Suprapubic skin (tissue), 4 donors: ENCODE data around the gene LEKR1. TPM values are rescaled to one million over a fixed set of nuclear protein-coding genes. Genes with fewer than 3 reads are reported as not detected.

Experiments
- DNase-seq, 2 donors: peaks; one replicate each; pipeline ENCODE4 v3.0.0-alpha.2; 2019; ENCODE audit warnings: low spot score in 2 of 2
- H3K27ac ChIP-seq: fragments of 200-600 bp; sonication (generic); one replicate; pipeline ENCODE4 v1.5.1; 2019
- H3K27me3 ChIP-seq: fragments of 200-600 bp; sonication (generic); one replicate; pipeline ENCODE4 v1.5.1; 2019
- H3K36me3 ChIP-seq: fragments of 200-600 bp; sonication (generic); one replicate; pipeline ENCODE4 v1.5.1; 2019
- H3K4me1 ChIP-seq: fragments of 200-600 bp; sonication (generic); one replicate; pipeline ENCODE4 v1.5.1; 2019
- H3K4me3 ChIP-seq: fragments of 200-600 bp; sonication (generic); one replicate; pipeline ENCODE4 v1.5.1; 2019; ENCODE audit warnings: mild to moderate bottlenecking
- H3K9me3 ChIP-seq: fragments of 200-600 bp; sonication (generic); one replicate; pipeline ENCODE4 v1.5.1; 2019
- CTCF ChIP-seq, 2 donors: fragments of 200-600 bp in 1 of 2; fragments of 450-650 bp in 1 of 2; sonication (generic) in 1 of 2; IDR thresholded peaks; one replicate each; pipeline ENCODE4 v1.5.1; 2016 to 2019; ENCODE audit warnings: antibody characterized with exemption in 2 of 2, mild to moderate bottlenecking in 1 of 2, moderate library complexity in 1 of 2
- EP300 ChIP-seq: sonication (generic); formaldehyde crosslinking; IDR thresholded peaks from one replicate; pipeline ENCODE4 v1.6.1; 2017; ENCODE audit warnings: antibody characterized with exemption
- POLR2A ChIP-seq, 2 donors: fragments of 450-650 bp; IDR thresholded peaks; one replicate each; pipeline ENCODE4 v1.6.1; 2017; ENCODE audit warnings: antibody characterized with exemption in 2 of 2, mild to moderate bottlenecking in 2 of 2, moderate library complexity in 2 of 2
- POLR2AphosphoS5 ChIP-seq, 3 donors: sonication (generic); formaldehyde crosslinking; IDR thresholded peaks; one replicate each; pipeline ENCODE4 v1.6.1; 2017; ENCODE audit warnings: antibody characterized with exemption in 3 of 3
- WGBS: methylation state at CpG from one replicate; pipeline ENCODE4 v1.1.5; 2018; 5-methylcytosine and 5-hydroxymethylcytosine counted together
- total RNA-seq, 4 donors: library from RNA; depleted of rRNA; stranded (reverse); fragments of >200 nt; gene quantifications; one replicate each; pipeline ENCODE4 v1.1.0, GENCODE V29; 2016

Gene LEKR1
- total RNA-seq, 4 donors from 2014 or later, result 1.0 to 3.4 (median 1.5) TPM

DNA sequence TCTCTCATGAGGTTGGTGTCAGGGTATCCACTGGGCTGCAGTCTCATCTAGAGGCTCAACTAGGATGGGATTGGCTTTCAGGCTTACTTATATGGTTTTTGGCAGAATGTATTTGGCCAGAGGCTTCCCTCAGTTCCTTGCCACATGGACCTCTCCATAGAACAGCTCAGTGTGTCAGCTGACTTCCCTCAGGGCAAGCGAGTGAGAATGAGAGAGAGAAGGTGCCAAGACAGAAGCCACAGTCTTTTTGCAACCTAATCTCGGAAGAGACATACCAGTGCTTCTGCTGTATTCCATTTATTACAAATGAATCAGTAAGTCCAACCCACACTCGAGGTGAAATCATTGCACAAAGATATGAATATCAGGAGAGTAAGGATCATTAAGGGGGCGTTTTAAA, 204.6 kb downstream of the LEKR1 start:
- no peaks in the 10 kb centered on the region for H3K36me3 ChIP-seq
- 57% methylated on average over 4 of the region's 4 CpGs for WGBS
- TF ChIP-seq CTCF (IDR thresholded peaks at IDR 0.05) (no peak), POLR2AphosphoS5 (IDR thresholded peaks at IDR 0.05) (no peak), EP300 (no peak), POLR2A (IDR thresholded peaks at IDR 0.05) (no peak)
- H3K9me3 ChIP-seq, result no peaks in the 10 kb centered on the region
- H3K27ac ChIP-seq, result no peak overlapping the region
- H3K4me3 ChIP-seq, result no peak overlapping the region
- H3K4me1 ChIP-seq, result peaks cover 7% of the 10 kb centered on the region
- no peak for DNase-seq
- H3K27me3 ChIP-seq, result no peaks in the 10 kb centered on the region

DNA sequence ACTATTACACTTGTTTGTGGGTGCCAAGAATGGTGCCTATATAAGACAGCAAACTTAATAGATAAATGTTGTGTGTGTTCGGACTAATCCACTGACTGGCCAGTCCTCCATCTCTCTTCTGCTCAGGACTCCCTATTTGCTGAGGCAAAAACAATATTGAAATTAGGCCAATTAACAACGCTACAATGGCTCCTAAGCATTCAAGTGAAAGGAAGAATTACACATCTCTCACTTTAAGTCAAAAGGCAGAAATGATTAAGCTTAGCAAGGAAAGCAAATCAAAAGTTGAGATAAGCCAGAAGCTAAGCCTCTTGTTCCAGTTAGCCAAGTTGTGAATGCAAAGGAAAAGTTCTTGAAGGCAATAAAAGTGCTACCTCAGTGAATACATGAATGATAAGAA, 206.8 kb downstream of the LEKR1 start:
- H3K36me3 ChIP-seq, result no peaks in the 10 kb centered on the region
- no peak for DNase-seq
- 88% methylated on average over 2 of the region's 2 CpGs for WGBS
- no peak overlapping the region for H3K27ac ChIP-seq
- no peaks in the 10 kb centered on the region for H3K27me3 ChIP-seq
- H3K4me3 ChIP-seq, result no peak overlapping the region
- no peaks in the 10 kb centered on the region for H3K4me1 ChIP-seq
- no peaks in the 10 kb centered on the region for H3K9me3 ChIP-seq
- TF ChIP-seq POLR2A (IDR thresholded peaks at IDR 0.05), result no peak
- TF ChIP-seq EP300, result no peak
- no peak for TF ChIP-seq POLR2AphosphoS5 (IDR thresholded peaks at IDR 0.05)
- TF ChIP-seq CTCF (IDR thresholded peaks at IDR 0.05), result no peak

DNA sequence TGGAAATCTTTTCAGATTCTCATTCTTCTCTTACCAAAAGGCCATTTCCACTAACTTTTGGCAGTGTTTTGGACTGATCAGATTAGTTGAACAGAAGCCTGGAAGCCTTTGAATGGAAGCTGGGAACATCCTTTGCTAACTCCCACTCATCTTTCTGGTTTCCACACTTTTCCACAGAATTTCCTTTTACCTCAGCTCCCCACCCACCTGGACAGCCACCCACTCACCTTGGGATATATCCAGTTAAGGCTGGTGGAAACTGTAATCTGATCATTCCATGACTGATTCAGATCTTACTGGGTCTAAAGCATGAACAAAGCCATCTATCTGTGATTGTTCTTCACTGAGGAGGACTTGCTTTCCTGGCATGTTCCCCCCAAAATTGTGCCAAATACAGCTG, 214.3 kb downstream of the LEKR1 start:
- TF ChIP-seq CTCF (IDR thresholded peaks at IDR 0.05) (no peak), POLR2A (IDR thresholded peaks at IDR 0.05) (no peak), POLR2AphosphoS5 (IDR thresholded peaks at IDR 0.05) (no peak), EP300 (no peak)
- Histone ChIP-seq H3K36me3 (no peaks in the 10 kb centered on the region), H3K4me3 (no peak overlapping the region), H3K9me3 (no peaks in the 10 kb centered on the region), H3K4me1 (no peaks in the 10 kb centered on the region), H3K27ac (no peak overlapping the region), H3K27me3 (no peaks in the 10 kb centered on the region)
- DNase-seq, result no peak

DNA sequence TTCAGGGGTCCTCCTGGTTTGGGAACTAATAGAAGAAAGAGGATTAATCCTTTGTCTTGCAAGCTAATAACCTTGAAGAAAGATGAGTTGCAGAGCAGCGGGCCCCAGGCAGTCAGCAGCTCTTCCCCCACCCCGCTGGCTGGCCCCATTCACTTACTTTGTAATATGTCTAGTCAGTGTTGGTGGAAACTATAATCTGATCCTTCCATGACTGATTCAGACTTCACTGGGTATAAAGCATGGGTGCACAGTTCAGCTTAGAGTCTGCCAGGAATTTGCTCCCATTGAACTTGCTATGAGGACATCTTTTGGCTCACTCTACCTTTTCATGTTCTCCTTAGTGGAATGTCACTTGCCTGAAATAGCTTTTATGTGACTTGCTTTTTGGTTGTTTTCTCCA, 216.1 kb downstream of the LEKR1 start:
- Histone ChIP-seq H3K36me3 (no peaks in the 10 kb centered on the region), H3K9me3 (no peaks in the 10 kb centered on the region), H3K27me3 (no peaks in the 10 kb centered on the region), H3K27ac (no peak overlapping the region), H3K4me1 (no peaks in the 10 kb centered on the region), H3K4me3 (no peak overlapping the region)
- no peak for TF ChIP-seq POLR2A (IDR thresholded peaks at IDR 0.05)
- DNase-seq, result no peak
- WGBS, result 80% methylated on average over 2 of the region's 2 CpGs

GRCh38 chr3:157043771-157044170, 217.6 kb downstream of the LEKR1 start:
- no peaks in the 10 kb centered on the region for H3K9me3 ChIP-seq
- no peaks in the 10 kb centered on the region for H3K27me3 ChIP-seq
- no peak overlapping the region for H3K27ac ChIP-seq
- no peaks in the 10 kb centered on the region for H3K4me1 ChIP-seq
- no peaks in the 10 kb centered on the region for H3K36me3 ChIP-seq
- no peak overlapping the region for H3K4me3 ChIP-seq
- no peak for TF ChIP-seq POLR2A (IDR thresholded peaks at IDR 0.05)
- WGBS, result 70% methylated on average over 1 of the region's 1 CpG
- no peak for DNase-seq

- Histone ChIP-seq H3K36me3 (no peaks in the 10 kb centered on the region), H3K4me3 (no peak overlapping the region), H3K4me1 (no peaks in the 10 kb centered on the region), H3K27me3 (no peaks in the 10 kb centered on the region), H3K9me3 (no peaks in the 10 kb centered on the region), H3K27ac (no peak overlapping the region)
- 72% methylated on average over 12 of the region's 12 CpGs for WGBS
- TF ChIP-seq POLR2AphosphoS5 (IDR thresholded peaks at IDR 0.05) (no peak), POLR2A (IDR thresholded peaks at IDR 0.05) (no peak), EP300 (no peak), CTCF (IDR thresholded peaks at IDR 0.05) (no peak)
- no peak for DNase-seq
Observed at GRCh38 chr3:157045238-157045850, 219.2 kb downstream of the LEKR1 start.
